Peyer's patch (tissue), 4 donors: ENCODE data around the gene TTC9C. TPM values are rescaled to one million over a fixed set of nuclear protein-coding genes. Genes with fewer than 3 reads are reported as not detected.
A peak's percentile ranks its signal among the peaks of the same experiment; 100 is the strongest.

Source experiments
- DNase-seq, 3 donors: peaks; one replicate each; pipeline ENCODE4 v3.0.0-alpha.2; 2017 to 2019
- H3K27ac ChIP-seq, 4 donors: fragments of 200-600 bp; sonication (generic); one replicate each; pipeline ENCODE4 v1.5.1; 2016 to 2019
- H3K27me3 ChIP-seq, 2 donors: fragments of 200-600 bp; sonication (generic); one replicate each; pipeline ENCODE4 v1.5.1; 2019
- H3K36me3 ChIP-seq, 3 donors: fragments of 200-600 bp; sonication (generic); one replicate each; pipeline ENCODE4 v1.5.1; 2016 to 2019
- H3K4me1 ChIP-seq, 4 donors: fragments of 200-600 bp; sonication (generic); one replicate each; pipeline ENCODE4 v1.5.1; 2016 to 2019
- H3K4me3 ChIP-seq, 4 donors: fragments of 200-600 bp; sonication (generic); 1 replicate in 3 of 4; 2 replicates in 1 of 4; pipeline ENCODE4 v1.5.1; 2016 to 2019; ENCODE audit warnings: mild to moderate bottlenecking in 1 of 4
- H3K9me3 ChIP-seq, 4 donors: fragments of 200-600 bp; sonication (generic); one replicate each; pipeline ENCODE4 v1.5.1; 2016 to 2019; ENCODE audit warnings: mild to moderate bottlenecking in 1 of 4
- POLR2A ChIP-seq, 2 donors: fragments of 450-650 bp; IDR thresholded peaks; one replicate each; pipeline ENCODE4 v1.5.1; 2017; ENCODE audit warnings: antibody characterized with exemption in 2 of 2, mild to moderate bottlenecking in 2 of 2, moderate library complexity in 2 of 2
- total RNA-seq, 4 donors: library from RNA; depleted of rRNA; stranded (reverse); fragments of >200 nt; gene quantifications; one replicate each; pipeline ENCODE4 v1.1.0, GENCODE V29; 2016
- TF ChIP-seq, protein P1 (sequence below), 6 experiments: fragments of 450-650 bp in 4 of 6; fragments of 200-600 bp in 2 of 6; sonication (generic) in 1 of 6; IDR thresholded peaks; one replicate each; pipeline ENCODE4 v1.5.1; 2017 to 2019; ENCODE audit warnings: antibody characterized with exemption in 6 of 6, mild to moderate bottlenecking in 3 of 6, moderate library complexity in 1 of 6

The TTC9C gene
- total RNA-seq, 4 donors from 2014 or later = 16.5 to 30.5 (median 22.9) TPM

- H3K27ac ChIP-seq = no peak overlapping the region
- H3K27me3 ChIP-seq = no peaks in the 10 kb centered on the region
- peaks cover 0 to 18% (median 0%) of the 10 kb centered on the region in 3 donors for H3K36me3 ChIP-seq
- DNase-seq = no peak
- H3K9me3 ChIP-seq = no peaks in the 10 kb centered on the region
- TF ChIP-seq, protein P1, sequence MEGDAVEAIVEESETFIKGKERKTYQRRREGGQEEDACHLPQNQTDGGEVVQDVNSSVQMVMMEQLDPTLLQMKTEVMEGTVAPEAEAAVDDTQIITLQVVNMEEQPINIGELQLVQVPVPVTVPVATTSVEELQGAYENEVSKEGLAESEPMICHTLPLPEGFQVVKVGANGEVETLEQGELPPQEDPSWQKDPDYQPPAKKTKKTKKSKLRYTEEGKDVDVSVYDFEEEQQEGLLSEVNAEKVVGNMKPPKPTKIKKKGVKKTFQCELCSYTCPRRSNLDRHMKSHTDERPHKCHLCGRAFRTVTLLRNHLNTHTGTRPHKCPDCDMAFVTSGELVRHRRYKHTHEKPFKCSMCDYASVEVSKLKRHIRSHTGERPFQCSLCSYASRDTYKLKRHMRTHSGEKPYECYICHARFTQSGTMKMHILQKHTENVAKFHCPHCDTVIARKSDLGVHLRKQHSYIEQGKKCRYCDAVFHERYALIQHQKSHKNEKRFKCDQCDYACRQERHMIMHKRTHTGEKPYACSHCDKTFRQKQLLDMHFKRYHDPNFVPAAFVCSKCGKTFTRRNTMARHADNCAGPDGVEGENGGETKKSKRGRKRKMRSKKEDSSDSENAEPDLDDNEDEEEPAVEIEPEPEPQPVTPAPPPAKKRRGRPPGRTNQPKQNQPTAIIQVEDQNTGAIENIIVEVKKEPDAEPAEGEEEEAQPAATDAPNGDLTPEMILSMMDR (IDR thresholded peaks at IDR 0.05) = no peak
- no peak for TF ChIP-seq POLR2A (IDR thresholded peaks at IDR 0.05)
- H3K4me1 ChIP-seq = peaks cover 0 to 23% (median 4%) of the 10 kb centered on the region in 4 donors
- H3K4me3 ChIP-seq = no peak overlapping the region
Measured at GRCh38 chr11:62752177-62752785, 24.0 kb downstream of the TTC9C start.

DNA sequence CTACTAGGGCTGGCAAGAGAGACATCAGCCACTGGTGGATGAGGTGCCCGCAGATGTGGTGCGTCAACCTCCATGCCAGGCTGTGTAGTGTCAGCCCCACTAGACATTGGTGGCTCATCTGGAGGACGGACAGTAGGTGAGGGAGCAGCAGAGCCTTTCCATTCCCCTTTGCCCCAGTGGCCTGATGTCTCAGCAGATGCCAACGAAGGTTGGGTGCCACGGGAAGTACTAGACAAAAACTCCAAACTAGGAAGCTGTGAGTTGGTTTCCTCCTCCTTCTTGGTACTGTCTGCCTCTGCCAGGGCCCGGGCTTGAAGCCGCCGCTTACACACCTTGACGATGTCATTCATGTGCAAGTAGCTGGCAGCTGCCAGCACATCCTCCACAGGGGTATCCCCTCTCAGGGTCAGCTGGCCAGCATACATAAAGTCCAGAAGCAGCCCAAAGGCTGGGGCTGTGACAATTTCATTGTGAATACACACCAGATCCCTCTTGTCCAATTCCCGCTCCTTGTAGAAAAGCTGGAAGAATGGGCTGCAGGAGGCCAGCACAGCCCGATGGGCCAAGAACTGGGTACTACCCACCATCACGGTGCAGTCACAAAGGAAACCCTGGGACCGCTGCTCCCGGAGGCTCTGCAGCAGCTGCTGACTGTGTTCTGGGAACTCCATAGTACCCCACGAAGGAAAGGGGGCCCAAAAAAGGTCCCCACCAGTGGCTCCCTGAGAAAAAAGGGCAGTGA is 24.9 kb downstream of the TTC9C start:
- no peaks in the 10 kb centered on the region for H3K27me3 ChIP-seq
- DNase-seq = no peak
- TF ChIP-seq, protein P1 (IDR thresholded peaks at IDR 0.05) = no peak
- no peak for TF ChIP-seq POLR2A (IDR thresholded peaks at IDR 0.05)
- H3K4me1 ChIP-seq = peaks cover 0 to 23% (median 4%) of the 10 kb centered on the region in 4 donors
- H3K4me3 ChIP-seq = peak overlapping the region; percentile 61 to 79 (median 67)
- H3K27ac ChIP-seq = peak overlapping the region; percentile 87 to 94 (median 90)
- no peaks in the 10 kb centered on the region for H3K9me3 ChIP-seq
- H3K36me3 ChIP-seq = peaks cover 0 to 18% (median 0%) of the 10 kb centered on the region in 3 donors

- DNase-seq = peak; percentile 99
Measured at GRCh38 chr11:62753736-62754603, 25.7 kb downstream of the TTC9C start, which contains the start of gene ZBTB3. TSS of gene ZBTB3 (minus strand) at chr11:62754160. CDS start at chr11:62753664, 496 bp downstream.

GRCh38 chr11:62755086-62755615 is 26.9 kb downstream of the TTC9C start:
- Histone ChIP-seq H3K27ac (no peak overlapping the region), H3K36me3 (peaks cover 0 to 13% (median 0%) of the 10 kb centered on the region in 3 donors), H3K4me1 (peaks cover 0 to 23% (median 4%) of the 10 kb centered on the region in 4 donors), H3K4me3 (no peak overlapping the region), H3K27me3 (no peaks in the 10 kb centered on the region), H3K9me3 (no peaks in the 10 kb centered on the region)
- no peak for DNase-seq
- TF ChIP-seq, protein P1 (IDR thresholded peaks at IDR 0.05) = no peak
- TF ChIP-seq POLR2A (IDR thresholded peaks at IDR 0.05) = no peak

More at GRCh38 chr11:62753736-62754603, 25.7 kb downstream of the TTC9C start, which contains the start of gene ZBTB3:
- H3K4me3 ChIP-seq = peak within 1 kb of the TSS; percentile 61 to 79 (median 67)
- H3K27me3 ChIP-seq = no peaks in the 10 kb centered on the region
- H3K27ac ChIP-seq = peak within 1 kb of the TSS; percentile 87 to 94 (median 90)
- TF ChIP-seq POLR2A (IDR thresholded peaks at IDR 0.05) = peak; percentile 64 to 85
- TF ChIP-seq, protein P1 (IDR thresholded peaks at IDR 0.05) = peak in 4 of 6 experiments; percentile 2 to 47 (median 42)
- peaks cover 0 to 14% (median 0%) of the 10 kb centered on the region in 3 donors for H3K36me3 ChIP-seq
- no peaks in the 10 kb centered on the region for H3K9me3 ChIP-seq
- H3K4me1 ChIP-seq = peaks cover 0 to 23% (median 4%) of the 10 kb centered on the region in 4 donors
